ENCODE results near the gene SIX4.

The SIX4 gene

GRCh38 chr14:60661721-60662120 lies 62.4 kb downstream of the SIX4 start:
- no peak overlapping the region for H3K4me3 ChIP-seq (ENCODE audit: low read depth, low read length)
- no peak for TF ChIP-seq CTCF (IDR thresholded peaks at IDR 0.05; ENCODE audit: borderline replicate concordance, insufficient read depth, low read depth, low read length)

Measured in GM12875 (cell line).